Fibroblast of lung (primary cell): ENCODE measurements around the gene USH2A.

Experiments
- CTCF ChIP-seq, 2 donors: IDR thresholded peaks in 1 of 2; conservative IDR thresholded peaks in 1 of 2; 1 replicate in 1 of 2; 2 replicates in 1 of 2; pipeline ENCODE4 v1.5.1; 2011 to 2012; ENCODE audit warnings: low read length in 2 of 2, control low read depth in 1 of 2, inconsistent platforms in 1 of 2, low read depth in 1 of 2, mild to moderate bottlenecking in 1 of 2
- EZH2 ChIP-seq: IDR thresholded peaks from 2 replicates; pipeline ENCODE4 v1.5.1; 2012; ENCODE audit warnings: low read length, control low read depth, mild to moderate bottlenecking; ENCODE audit errors: missing control alignments

- no peak for TF ChIP-seq EZH2
- TF ChIP-seq CTCF (conservative IDR thresholded peaks at IDR 0.05 in 1 of 2, IDR thresholded peaks at IDR 0.05 in 1 of 2; ENCODE audit: low read depth in 1 of 2, low read length in 2 of 2): no peak
These were observed 129.6 kb downstream of the USH2A start for GRCh38 chr1:216293683-216294082.
